ENCODE results near the gene KCNQ2. TPM values are rescaled to one million over a fixed set of nuclear protein-coding genes. Genes with fewer than 3 reads are reported as not detected.

KCNQ2 gene
- polyA plus RNA-seq, 3 donors = not detected

GRCh38 chr20:63490416-63490815 lies 18.0 kb upstream of the KCNQ2 start:
- Histone ChIP-seq H3K79me2 (ENCODE audit: insufficient read depth, low read length) (no peaks in the 10 kb centered on the region), H2AFZ (ENCODE audit: insufficient read depth, low read depth, low read length, poor library complexity, severe bottlenecking) (no peak overlapping the region), H3K36me3 (replicated peaks in 1 of 2; ENCODE audit: control insufficient read depth in 1 of 2, insufficient read depth in 2 of 2, low read length in 2 of 2) (no peaks in the 10 kb centered on the region), H3K9ac (ENCODE audit: insufficient read depth, low read length, poor library complexity, severe bottlenecking) (no peak overlapping the region), H3K9me3 (replicated peaks in 1 of 2; ENCODE audit: control insufficient read depth in 1 of 2, insufficient read depth in 1 of 2, low read length in 2 of 2) (peaks cover 0 to 3% of the 10 kb centered on the region in 2 donors), H3K27me3 (ENCODE audit: control insufficient read depth in 2 of 2, insufficient read depth in 2 of 2, low read length in 2 of 2) (peaks cover 4 to 25% of the 10 kb centered on the region in 2 donors), H3K4me1 (ENCODE audit: control insufficient read depth in 1 of 2, insufficient read depth in 2 of 2, low read length in 2 of 2) (no peaks in the 10 kb centered on the region), H4K20me1 (ENCODE audit: insufficient read depth, low read length) (no peaks in the 10 kb centered on the region), H3K27ac (ENCODE audit: low read depth in 1 of 2, low read length in 2 of 2) (no peak overlapping the region), H3K4me2 (replicated peaks; ENCODE audit: extremely low read depth, low read length, poor library complexity, severe bottlenecking) (no peak overlapping the region), H3K4me3 (replicated peaks in 1 of 3; ENCODE audit: low read depth in 2 of 3, low read length in 3 of 3) (no peak overlapping the region)
- no peak for TF ChIP-seq CTCF (IDR thresholded peaks at IDR 0.05)
- WGBS (ENCODE audit: insufficient coverage) = 87% methylated on average over 20 of the region's 24 CpGs
- intact Hi-C loops (cut with micrococcal nuclease) = no loop called here
- no peak for DNase-seq
- H3K27ac Mint-ChIP-seq = no peak overlapping the region
- H3K27me3 Mint-ChIP-seq (ENCODE audit: low read depth in 3 of 3) = peaks cover 20 to 53% (median 33%) of the 10 kb centered on the region in 3 donors
- peaks cover 0 to 4% (median 2%) of the 10 kb centered on the region in 7 donors for H3K9me3 Mint-ChIP-seq
- H3K4me1 Mint-ChIP-seq = no peaks in the 10 kb centered on the region
- no peaks in the 10 kb centered on the region for H3K36me3 Mint-ChIP-seq
- no peak overlapping the region for H3K4me3 Mint-ChIP-seq

- peaks cover 24 to 60% (median 33%) of the 10 kb centered on the region in 3 donors for H3K27me3 Mint-ChIP-seq (ENCODE audit: low read depth in 3 of 3)
- Histone ChIP-seq H3K79me2 (ENCODE audit: insufficient read depth, low read length) (no peaks in the 10 kb centered on the region), H3K9ac (ENCODE audit: insufficient read depth, low read length, poor library complexity, severe bottlenecking) (no peak overlapping the region), H3K4me2 (replicated peaks; ENCODE audit: extremely low read depth, low read length, poor library complexity, severe bottlenecking) (no peak overlapping the region), H3K9me3 (replicated peaks in 1 of 2; ENCODE audit: control insufficient read depth in 1 of 2, insufficient read depth in 1 of 2, low read length in 2 of 2) (peaks cover 0 to 3% of the 10 kb centered on the region in 2 donors), H3K4me3 (replicated peaks in 1 of 3; ENCODE audit: low read depth in 2 of 3, low read length in 3 of 3) (no peak overlapping the region), H3K4me1 (ENCODE audit: control insufficient read depth in 1 of 2, insufficient read depth in 2 of 2, low read length in 2 of 2) (no peaks in the 10 kb centered on the region), H3K27ac (ENCODE audit: low read depth in 1 of 2, low read length in 2 of 2) (no peak overlapping the region), H4K20me1 (ENCODE audit: insufficient read depth, low read length) (no peaks in the 10 kb centered on the region), H3K36me3 (replicated peaks in 1 of 2; ENCODE audit: control insufficient read depth in 1 of 2, insufficient read depth in 2 of 2, low read length in 2 of 2) (no peaks in the 10 kb centered on the region), H2AFZ (ENCODE audit: insufficient read depth, low read depth, low read length, poor library complexity, severe bottlenecking) (no peak overlapping the region), H3K27me3 (ENCODE audit: control insufficient read depth in 2 of 2, insufficient read depth in 2 of 2, low read length in 2 of 2) (peaks cover 4 to 23% of the 10 kb centered on the region in 2 donors)
- intact Hi-C loops (cut with micrococcal nuclease) = no loop called here
- H3K36me3 Mint-ChIP-seq = no peaks in the 10 kb centered on the region
- H3K27ac Mint-ChIP-seq = no peak overlapping the region
- no peaks in the 10 kb centered on the region for H3K4me1 Mint-ChIP-seq
- WGBS (ENCODE audit: insufficient coverage) = 14% methylated on average over 78 of the region's 83 CpGs
- no peak for DNase-seq
- TF ChIP-seq CTCF (IDR thresholded peaks at IDR 0.05) = no peak
- no peak overlapping the region for H3K4me3 Mint-ChIP-seq
- H3K9me3 Mint-ChIP-seq = peaks cover 0 to 4% (median 2%) of the 10 kb centered on the region in 7 donors
These were observed 16.1 kb upstream of the KCNQ2 start for GRCh38 chr20:63488315-63489251.
